ENCODE measurements around the gene FAM209A.
"Not testable (repeated sequence)": the region's sequence is repeated elsewhere in the genome, so short reads cannot be mapped to it uniquely, and the experiment has no call there.

FAM209A gene

DNA sequence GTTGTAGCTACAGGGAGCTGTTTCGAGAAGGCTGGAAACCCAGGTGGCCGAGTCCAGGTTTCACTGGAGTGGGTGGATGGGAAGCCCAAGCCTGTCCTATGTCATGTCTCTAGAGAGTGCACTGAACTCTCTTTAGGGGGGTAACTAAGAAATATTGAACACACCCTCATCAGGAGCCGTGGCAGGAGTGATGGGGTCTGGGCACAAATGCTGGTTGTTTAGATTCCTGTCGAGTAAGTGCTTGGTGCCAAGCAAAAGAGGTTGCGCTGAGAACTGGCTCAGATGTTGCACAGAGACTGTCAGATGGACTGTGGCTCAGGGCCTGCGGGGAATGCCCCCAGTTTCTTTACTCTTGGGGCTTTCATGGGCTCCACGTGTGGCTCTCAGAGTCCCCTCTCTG, 7.3 kb upstream of the FAM209A start:
- H3K27ac ChIP-seq (ENCODE audit: low read depth, low read length) = no peak overlapping the region
- H3K27me3 ChIP-seq (ENCODE audit: control insufficient read depth in 1 of 2, insufficient read depth in 2 of 2, low read length in 2 of 2) = no peaks in the 10 kb centered on the region
- H3K9ac ChIP-seq (ENCODE audit: low read length) = no peak overlapping the region
- H3K9me3 ChIP-seq (ENCODE audit: low read length) = no peaks in the 10 kb centered on the region
- H3K4me3 ChIP-seq (ENCODE audit: low read depth in 1 of 2, low read length in 2 of 2) = no peak overlapping the region
- peaks cover 45% of the 10 kb centered on the region for H3K4me1 ChIP-seq (ENCODE audit: insufficient read depth, low read length)
- H3K36me3 ChIP-seq (ENCODE audit: insufficient read depth, low read length) = peaks cover 40% of the 10 kb centered on the region

GRCh38 chr20:56517641-56518040, 6.9 kb upstream of the FAM209A start:
- Histone ChIP-seq H3K9ac (ENCODE audit: low read length) (no peak overlapping the region), H3K27ac (ENCODE audit: low read depth, low read length) (no peak overlapping the region), H3K36me3 (ENCODE audit: insufficient read depth, low read length) (peaks cover 40% of the 10 kb centered on the region), H3K4me1 (ENCODE audit: insufficient read depth, low read length) (peaks cover 45% of the 10 kb centered on the region), H3K9me3 (ENCODE audit: low read length) (no peaks in the 10 kb centered on the region), H3K27me3 (ENCODE audit: control insufficient read depth in 1 of 2, insufficient read depth in 2 of 2, low read length in 2 of 2) (no peaks in the 10 kb centered on the region), H3K4me3 (ENCODE audit: low read depth in 1 of 2, low read length in 2 of 2) (no peak overlapping the region)

- Histone ChIP-seq H3K27me3 (ENCODE audit: control insufficient read depth in 1 of 2, insufficient read depth in 2 of 2, low read length in 2 of 2) (no peaks in the 10 kb centered on the region), H3K4me3 (ENCODE audit: low read depth in 1 of 2, low read length in 2 of 2) (no peak overlapping the region), H3K9me3 (ENCODE audit: low read length) (no peaks in the 10 kb centered on the region), H3K4me1 (ENCODE audit: insufficient read depth, low read length) (peaks cover 40% of the 10 kb centered on the region), H3K9ac (ENCODE audit: low read length) (no peak overlapping the region), H3K36me3 (ENCODE audit: insufficient read depth, low read length) (peaks cover 40% of the 10 kb centered on the region), H3K27ac (ENCODE audit: low read depth, low read length) (no peak overlapping the region)
Measured at GRCh38 chr20:56518126-56518525, 6.4 kb upstream of the FAM209A start.

- H3K4me3 ChIP-seq (ENCODE audit: low read depth in 1 of 2, low read length in 2 of 2) = no peak overlapping the region
- peaks cover 33% of the 10 kb centered on the region for H3K36me3 ChIP-seq (ENCODE audit: insufficient read depth, low read length)
- H3K9ac ChIP-seq (ENCODE audit: low read length) = no peak overlapping the region
- no peaks in the 10 kb centered on the region for H3K27me3 ChIP-seq (ENCODE audit: control insufficient read depth in 1 of 2, insufficient read depth in 2 of 2, low read length in 2 of 2)
- H3K27ac ChIP-seq (ENCODE audit: low read depth, low read length) = no peak overlapping the region
- no peaks in the 10 kb centered on the region for H3K9me3 ChIP-seq (ENCODE audit: low read length)
- peaks cover 33% of the 10 kb centered on the region for H3K4me1 ChIP-seq (ENCODE audit: insufficient read depth, low read length)
Measured at GRCh38 chr20:56518721-56519398, 5.7 kb upstream of the FAM209A start.

- H3K36me3 ChIP-seq (ENCODE audit: insufficient read depth, low read length) = peaks cover 33% of the 10 kb centered on the region
- no peaks in the 10 kb centered on the region for H3K9me3 ChIP-seq (ENCODE audit: low read length)
- no peak overlapping the region for H3K9ac ChIP-seq (ENCODE audit: low read length)
- peaks cover 31% of the 10 kb centered on the region for H3K4me1 ChIP-seq (ENCODE audit: insufficient read depth, low read length)
- H3K4me3 ChIP-seq (ENCODE audit: low read depth in 1 of 2, low read length in 2 of 2) = no peak overlapping the region
- H3K27me3 ChIP-seq (ENCODE audit: control insufficient read depth in 1 of 2, insufficient read depth in 2 of 2, low read length in 2 of 2) = no peaks in the 10 kb centered on the region
- no peak overlapping the region for H3K27ac ChIP-seq (ENCODE audit: low read depth, low read length)
Measured at GRCh38 chr20:56519551-56519950, 5.0 kb upstream of the FAM209A start.

DNA sequence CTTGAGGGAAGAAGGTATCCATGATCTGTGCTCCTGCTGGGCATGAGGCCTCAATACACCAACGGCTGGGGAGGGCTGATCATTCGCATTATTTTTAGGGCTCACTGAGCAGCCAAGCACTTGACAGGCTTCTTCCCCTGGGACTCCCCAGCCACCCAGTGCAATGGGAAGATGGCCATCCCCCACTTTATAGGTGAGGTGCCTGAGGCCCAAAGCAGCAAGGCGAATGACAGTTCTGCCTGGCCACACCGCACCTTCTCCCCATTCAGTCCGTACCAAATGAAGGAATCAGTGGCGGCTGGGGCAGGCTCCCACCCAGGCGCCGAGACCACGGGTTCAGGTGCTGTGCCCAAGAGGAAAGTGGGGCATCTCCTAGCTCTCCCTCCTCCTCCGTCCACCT, 4.4 kb upstream of the FAM209A start:
- no peak overlapping the region for H3K9ac ChIP-seq (ENCODE audit: low read length)
- no peaks in the 10 kb centered on the region for H3K9me3 ChIP-seq (ENCODE audit: low read length)
- H3K27ac ChIP-seq (ENCODE audit: low read depth, low read length) = no peak overlapping the region
- no peaks in the 10 kb centered on the region for H3K27me3 ChIP-seq (ENCODE audit: control insufficient read depth in 1 of 2, insufficient read depth in 2 of 2, low read length in 2 of 2)
- no peak overlapping the region for H3K4me3 ChIP-seq (ENCODE audit: low read depth in 1 of 2, low read length in 2 of 2)
- peaks cover 26% of the 10 kb centered on the region for H3K4me1 ChIP-seq (ENCODE audit: insufficient read depth, low read length)
- peaks cover 33% of the 10 kb centered on the region for H3K36me3 ChIP-seq (ENCODE audit: insufficient read depth, low read length)

GRCh38 chr20:56520746-56521354, 3.7 kb upstream of the FAM209A start:
- not testable (repeated sequence) for H3K4me3 ChIP-seq (ENCODE audit: low read depth in 1 of 2, low read length in 2 of 2); H3K9me3 ChIP-seq (ENCODE audit: low read length); H3K9ac ChIP-seq (ENCODE audit: low read length); H3K27ac ChIP-seq (ENCODE audit: low read depth, low read length); H3K27me3 ChIP-seq (ENCODE audit: control insufficient read depth in 1 of 2, insufficient read depth in 2 of 2, low read length in 2 of 2)
- H3K4me1 ChIP-seq (ENCODE audit: insufficient read depth, low read length) = peaks cover 19% of the 10 kb centered on the region
- H3K36me3 ChIP-seq (ENCODE audit: insufficient read depth, low read length) = peaks cover 33% of the 10 kb centered on the region

DNA sequence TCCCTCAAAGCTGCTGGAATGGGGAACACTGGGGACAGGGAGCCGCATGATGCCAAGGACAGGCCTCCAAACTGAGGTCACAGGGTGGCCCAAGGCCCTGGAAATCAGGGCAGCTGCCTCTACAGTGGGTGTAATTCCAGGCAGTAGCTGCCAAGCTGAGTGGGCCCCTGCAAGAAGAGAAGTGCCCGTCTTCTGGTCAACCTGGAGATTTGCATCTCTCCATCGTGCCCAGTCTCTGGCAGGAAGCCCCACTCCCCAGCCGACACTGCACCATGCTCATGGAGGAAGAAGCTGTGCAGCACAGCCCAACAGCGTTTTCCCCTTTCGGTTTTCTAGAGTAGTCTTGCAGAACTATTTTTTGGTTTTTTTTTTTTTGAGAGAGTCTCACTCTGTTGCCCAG, 2.2 kb upstream of the FAM209A start:
- Histone ChIP-seq H3K9me3 (ENCODE audit: low read length) (no peaks in the 10 kb centered on the region), H3K4me1 (ENCODE audit: insufficient read depth, low read length) (peaks cover 5% of the 10 kb centered on the region), H3K36me3 (ENCODE audit: insufficient read depth, low read length) (peaks cover 33% of the 10 kb centered on the region), H3K9ac (ENCODE audit: low read length) (no peak overlapping the region), H3K27ac (ENCODE audit: low read depth, low read length) (no peak overlapping the region), H3K4me3 (ENCODE audit: low read depth in 1 of 2, low read length in 2 of 2) (no peak overlapping the region), H3K27me3 (ENCODE audit: control insufficient read depth in 1 of 2, insufficient read depth in 2 of 2, low read length in 2 of 2) (no peaks in the 10 kb centered on the region)

- H3K27ac ChIP-seq (ENCODE audit: low read depth, low read length) = no peak overlapping the region
- H3K4me3 ChIP-seq (ENCODE audit: low read depth in 1 of 2, low read length in 2 of 2) = no peak overlapping the region
- no peaks in the 10 kb centered on the region for H3K4me1 ChIP-seq (ENCODE audit: insufficient read depth, low read length)
- no peaks in the 10 kb centered on the region for H3K36me3 ChIP-seq (ENCODE audit: insufficient read depth, low read length)
- H3K9me3 ChIP-seq (ENCODE audit: low read length) = no peaks in the 10 kb centered on the region
- H3K9ac ChIP-seq (ENCODE audit: low read length) = no peak overlapping the region
- no peaks in the 10 kb centered on the region for H3K27me3 ChIP-seq (ENCODE audit: control insufficient read depth in 1 of 2, insufficient read depth in 2 of 2, low read length in 2 of 2)
Measured at GRCh38 chr20:56527521-56527920, 3.0 kb downstream of the FAM209A start.

DNA sequence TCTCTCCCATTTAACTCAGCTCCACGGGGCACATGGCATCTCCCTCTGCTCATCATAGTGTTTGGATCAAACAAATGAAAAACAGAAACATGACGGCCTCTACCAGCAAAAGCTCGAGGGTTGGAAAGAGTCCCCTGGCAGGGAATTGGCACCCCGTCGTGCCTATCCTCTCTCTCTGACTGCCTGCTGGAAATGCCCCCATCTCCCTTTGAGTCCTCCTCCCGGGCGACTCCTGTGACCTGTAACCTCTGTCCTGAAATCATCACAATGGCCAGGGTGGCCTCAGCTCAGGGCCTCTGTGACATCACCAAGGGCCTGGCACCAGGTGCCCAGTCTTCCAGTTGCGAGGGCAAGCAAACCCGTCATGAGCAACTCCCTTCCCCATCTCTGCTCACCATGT, 8.4 kb downstream of the FAM209A start, which contains the start of gene FAM209B:
Gene FAM209B, plus strand, starts transcription at position 301 of the 400 bp plus-strand sequence. Its CDS starts 96 bp downstream, at position 397.
- H3K9me3 ChIP-seq (ENCODE audit: low read length); H3K27ac ChIP-seq (ENCODE audit: low read depth, low read length); H3K9ac ChIP-seq (ENCODE audit: low read length); H3K4me1 ChIP-seq (ENCODE audit: insufficient read depth, low read length); H3K27me3 ChIP-seq (ENCODE audit: control insufficient read depth in 1 of 2, insufficient read depth in 2 of 2, low read length in 2 of 2); H3K36me3 ChIP-seq (ENCODE audit: insufficient read depth, low read length); H3K4me3 ChIP-seq (ENCODE audit: low read depth in 1 of 2, low read length in 2 of 2): not testable (repeated sequence)

DNA sequence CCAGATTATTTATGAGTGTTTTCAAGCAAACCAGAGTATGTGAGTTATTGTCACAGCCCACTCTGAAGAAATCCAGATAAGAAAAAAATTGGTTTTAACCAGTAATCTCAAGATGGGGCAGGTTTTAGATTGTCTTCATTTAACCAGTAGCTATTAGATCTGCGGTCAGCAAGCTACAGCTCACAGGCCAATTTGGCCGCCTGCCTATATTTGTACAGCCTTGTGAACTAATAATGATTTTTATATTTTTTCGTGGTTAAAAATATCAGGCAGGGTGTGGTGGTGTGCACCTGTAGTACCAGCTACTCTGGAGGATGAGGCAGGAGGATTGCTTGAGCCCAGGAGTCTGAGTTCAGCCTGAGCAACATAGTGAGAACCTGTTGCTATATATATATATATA, 13.5 kb downstream of the FAM209A start:
- Histone ChIP-seq H3K9ac (ENCODE audit: low read length) (no peak overlapping the region), H3K36me3 (ENCODE audit: insufficient read depth, low read length) (no peaks in the 10 kb centered on the region), H3K27me3 (ENCODE audit: control insufficient read depth in 1 of 2, insufficient read depth in 2 of 2, low read length in 2 of 2) (no peaks in the 10 kb centered on the region), H3K4me1 (ENCODE audit: insufficient read depth, low read length) (no peaks in the 10 kb centered on the region), H3K4me3 (ENCODE audit: low read depth in 1 of 2, low read length in 2 of 2) (no peak overlapping the region), H3K9me3 (ENCODE audit: low read length) (no peaks in the 10 kb centered on the region), H3K27ac (ENCODE audit: low read depth, low read length) (no peak overlapping the region)

DNA sequence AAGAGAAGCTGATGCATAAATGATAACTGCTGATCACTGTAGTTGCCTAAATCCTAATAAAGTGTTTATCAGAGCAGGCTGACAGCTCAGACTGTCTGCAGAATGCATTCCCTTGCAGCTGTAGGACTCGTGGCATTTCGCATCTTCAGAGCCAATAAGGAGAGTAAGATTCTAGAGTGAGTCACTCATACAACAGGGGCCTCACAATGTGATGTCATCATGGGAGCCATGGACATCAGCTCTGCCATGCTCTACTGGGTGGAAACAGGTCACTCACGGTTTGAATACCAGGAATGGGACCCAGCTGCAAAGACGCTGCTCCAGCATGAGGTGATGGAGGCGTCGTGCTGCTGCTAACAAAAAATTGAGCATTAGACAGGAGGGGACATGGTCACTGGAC, 15.9 kb downstream of the FAM209A start:
- Histone ChIP-seq H3K4me3 (ENCODE audit: low read depth in 1 of 2, low read length in 2 of 2) (no peak overlapping the region), H3K4me1 (ENCODE audit: insufficient read depth, low read length) (no peaks in the 10 kb centered on the region), H3K9me3 (ENCODE audit: low read length) (no peaks in the 10 kb centered on the region), H3K36me3 (ENCODE audit: insufficient read depth, low read length) (no peaks in the 10 kb centered on the region), H3K27ac (ENCODE audit: low read depth, low read length) (no peak overlapping the region), H3K9ac (ENCODE audit: low read length) (no peak overlapping the region), H3K27me3 (ENCODE audit: control insufficient read depth in 1 of 2, insufficient read depth in 2 of 2, low read length in 2 of 2) (no peaks in the 10 kb centered on the region)

Measured in muscle layer of colon (tissue), 2 donors.